Ectodermal cell (in vitro differentiated cells): ENCODE results near the gene MYOF.
A peak's percentile ranks its signal among the peaks of the same experiment; 100 is the strongest.

Experiments used
- H3K27ac ChIP-seq: 2 replicates; pipeline ENCODE4 v1.7.0; 2013; ENCODE audit warnings: mild to moderate bottlenecking, low read depth, low read length; ENCODE audit not compliant: insufficient read depth, poor library complexity, severe bottlenecking
- H3K27me3 ChIP-seq: 2 replicates; pipeline ENCODE4 v1.7.0; 2013; ENCODE audit warnings: mild to moderate bottlenecking, low read length; ENCODE audit not compliant: insufficient read depth, control insufficient read depth, poor library complexity, severe bottlenecking
- H3K36me3 ChIP-seq: one replicate; pipeline ENCODE4 v1.7.0; 2013; ENCODE audit warnings: low read length; ENCODE audit not compliant: control insufficient read depth, insufficient read depth
- H3K4me1 ChIP-seq: one replicate; pipeline ENCODE4 v1.7.0; 2013; ENCODE audit warnings: low read length; ENCODE audit not compliant: control insufficient read depth, insufficient read depth
- H3K4me3 ChIP-seq: 2 replicates; pipeline ENCODE4 v1.7.0; 2013; ENCODE audit warnings: low read depth, low read length, control low read depth; ENCODE audit not compliant: insufficient read depth
- H3K9me3 ChIP-seq: 2 replicates; pipeline ENCODE4 v1.7.0; 2013; ENCODE audit warnings: mild to moderate bottlenecking, low read length, moderate library complexity; ENCODE audit not compliant: control insufficient read depth
- WGBS, 2 experiments: methylation state at CpG; one replicate each; pipeline ENCODE4 v1.1.7; 2013; ENCODE audit warnings: missing lambda C conversion rate in 2 of 2; 5-methylcytosine and 5-hydroxymethylcytosine counted together

Gene MYOF

GRCh38 chr10:93457511-93457910, 24.6 kb downstream of the MYOF start:
- no peaks in the 10 kb centered on the region for H3K27me3 ChIP-seq
- 87 to 95% methylated on average over 8 of the region's 8 CpGs for WGBS, 2 experiments
- no peak overlapping the region for H3K4me3 ChIP-seq
- no peak overlapping the region for H3K27ac ChIP-seq
- no peaks in the 10 kb centered on the region for H3K9me3 ChIP-seq
- no peaks in the 10 kb centered on the region for H3K36me3 ChIP-seq
- peaks cover 10% of the 10 kb centered on the region for H3K4me1 ChIP-seq

GRCh38 chr10:93456480-93456879, 25.7 kb downstream of the MYOF start:
- H3K27me3 ChIP-seq: no peaks in the 10 kb centered on the region
- no peak overlapping the region for H3K4me3 ChIP-seq
- H3K27ac ChIP-seq: no peak overlapping the region
- H3K4me1 ChIP-seq: peaks cover 8% of the 10 kb centered on the region
- 94 to 96% methylated on average over 5 to 7 of the region's 7 CpGs for WGBS, 2 experiments
- H3K9me3 ChIP-seq: no peaks in the 10 kb centered on the region
- no peaks in the 10 kb centered on the region for H3K36me3 ChIP-seq

DNA sequence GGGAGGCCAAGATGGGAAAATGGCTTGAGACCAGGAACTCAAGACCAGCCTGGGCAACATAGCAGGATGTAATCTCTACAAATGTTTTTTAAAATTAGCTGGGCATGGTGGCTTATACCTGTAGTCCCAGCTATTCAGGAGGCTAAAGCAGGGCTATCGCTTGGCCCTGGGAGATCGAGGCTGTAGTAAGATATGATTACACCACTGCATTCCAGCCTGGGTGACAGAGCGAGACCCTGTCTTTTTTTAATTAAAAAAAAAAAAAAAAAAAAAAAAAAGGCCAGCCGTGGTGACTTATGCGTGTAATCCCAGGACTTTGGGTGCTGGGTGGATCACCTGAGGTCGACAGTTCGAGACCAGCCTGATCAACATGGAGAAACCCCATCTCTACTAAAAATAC, 27.4 kb downstream of the MYOF start:
- H3K36me3 ChIP-seq: no peaks in the 10 kb centered on the region
- H3K27me3 ChIP-seq: no peaks in the 10 kb centered on the region
- no peak overlapping the region for H3K27ac ChIP-seq
- H3K9me3 ChIP-seq: no peaks in the 10 kb centered on the region
- 79 to 93% methylated on average over 4 to 6 of the region's 7 CpGs for WGBS, 2 experiments
- no peak overlapping the region for H3K4me3 ChIP-seq
- H3K4me1 ChIP-seq: peaks cover 3% of the 10 kb centered on the region

DNA sequence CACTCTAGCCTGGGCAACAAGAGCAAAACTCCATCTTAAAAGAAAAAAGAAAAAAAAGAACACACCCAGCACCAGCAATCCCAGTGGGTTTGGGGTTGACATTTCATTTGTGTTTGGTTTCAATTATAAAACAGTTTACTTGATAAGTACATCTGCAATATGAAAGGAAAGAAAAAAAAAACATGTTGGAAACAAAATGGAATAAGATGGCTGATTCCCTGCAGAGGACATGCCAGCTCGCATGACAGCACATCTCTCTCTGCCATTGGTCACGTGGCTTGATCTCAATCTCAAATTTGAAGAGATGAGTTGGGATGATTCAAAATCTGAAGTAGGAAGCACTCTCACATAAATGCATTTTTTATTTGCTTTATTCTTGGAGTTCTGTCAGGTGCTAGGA, 28.0 kb downstream of the MYOF start:
- WGBS, 2 experiments: 96 to 100% methylated on average over 2 of the region's 2 CpGs
- H3K36me3 ChIP-seq: no peaks in the 10 kb centered on the region
- no peaks in the 10 kb centered on the region for H3K4me1 ChIP-seq
- no peak overlapping the region for H3K4me3 ChIP-seq
- H3K9me3 ChIP-seq: no peaks in the 10 kb centered on the region
- H3K27me3 ChIP-seq: no peaks in the 10 kb centered on the region
- H3K27ac ChIP-seq: no peak overlapping the region

GRCh38 chr10:93452143-93452542, 30.0 kb downstream of the MYOF start:
- Histone ChIP-seq H3K27ac (no peak overlapping the region), H3K36me3 (no peaks in the 10 kb centered on the region), H3K4me1 (no peaks in the 10 kb centered on the region), H3K4me3 (no peak overlapping the region), H3K27me3 (no peaks in the 10 kb centered on the region), H3K9me3 (no peaks in the 10 kb centered on the region)
- WGBS, 2 experiments: 85 to 96% methylated on average over 2 of the region's 2 CpGs

DNA sequence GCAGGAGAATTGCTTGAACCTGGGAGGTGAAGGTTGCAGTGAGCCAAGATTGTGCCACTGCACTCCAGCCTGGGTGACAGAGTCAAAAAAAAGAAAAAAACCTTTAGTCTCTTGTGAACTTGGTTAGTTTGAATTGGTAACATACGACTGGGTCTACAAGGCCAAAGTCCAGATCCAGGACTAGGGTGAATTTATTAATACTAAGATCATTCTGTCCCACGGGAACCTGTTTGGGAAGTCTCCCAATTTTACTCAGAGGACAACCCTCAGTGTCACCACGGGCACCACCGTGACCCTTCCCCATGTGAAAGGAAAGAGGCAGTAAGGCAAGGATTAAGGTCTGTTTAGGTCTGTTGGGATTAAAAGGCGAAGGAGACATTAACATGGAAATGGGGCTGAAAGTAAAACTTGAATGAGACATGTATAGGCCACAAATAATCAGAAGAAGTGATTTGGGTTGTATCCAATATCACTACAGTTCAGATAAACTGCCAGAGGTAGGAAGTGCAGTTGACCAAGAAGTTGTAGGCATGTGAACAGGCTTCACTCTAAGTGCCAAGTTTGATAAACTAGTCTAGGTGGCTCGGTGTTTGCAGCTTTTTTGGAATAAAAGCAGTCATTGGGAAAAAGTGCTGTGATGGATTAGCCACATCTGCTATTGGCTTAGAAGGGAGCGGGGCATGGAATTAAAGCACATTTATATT, 30.7 kb downstream of the MYOF start:
- no peaks in the 10 kb centered on the region for H3K9me3 ChIP-seq
- WGBS, 2 experiments: 78% methylated on average over 7 of the region's 7 CpGs
- H3K4me1 ChIP-seq: peaks cover under 1% of the 10 kb centered on the region
- no peak overlapping the region for H3K27ac ChIP-seq
- H3K4me3 ChIP-seq: no peak overlapping the region
- H3K27me3 ChIP-seq: no peaks in the 10 kb centered on the region
- H3K36me3 ChIP-seq: no peaks in the 10 kb centered on the region

DNA sequence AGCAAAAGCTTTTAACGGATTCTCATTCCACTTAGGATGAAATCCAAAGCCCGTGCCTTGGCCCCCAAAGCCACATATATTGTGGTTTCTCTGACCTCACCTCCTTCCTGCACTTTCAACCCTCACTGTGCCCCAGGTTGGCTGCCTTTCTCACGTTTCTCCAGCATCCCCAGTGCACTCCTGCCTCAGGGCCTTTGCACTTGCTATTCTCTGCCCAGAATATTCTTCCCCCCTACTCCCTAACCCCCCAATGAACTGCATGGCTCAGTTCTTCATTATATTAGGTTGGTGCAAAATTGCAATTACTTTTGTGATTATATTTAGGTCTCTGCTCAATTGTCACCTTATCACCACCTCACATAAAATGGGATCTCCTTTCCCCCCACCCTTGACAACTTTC, 34.2 kb downstream of the MYOF start:
- H3K36me3 ChIP-seq: no peaks in the 10 kb centered on the region
- WGBS, 2 experiments: 74 to 80% methylated on average over 3 of the region's 3 CpGs

GRCh38 chr10:93447019-93447418, 35.1 kb downstream of the MYOF start:
- no peaks in the 10 kb centered on the region for H3K36me3 ChIP-seq
- no peak overlapping the region for H3K4me3 ChIP-seq
- peaks cover 15% of the 10 kb centered on the region for H3K4me1 ChIP-seq
- no peak overlapping the region for H3K27ac ChIP-seq
- H3K27me3 ChIP-seq: no peaks in the 10 kb centered on the region
- no peaks in the 10 kb centered on the region for H3K9me3 ChIP-seq
- 82 to 84% methylated on average over 6 of the region's 6 CpGs for WGBS, 2 experiments

More for the DNA sequence above, 34.2 kb downstream of the MYOF start:
- H3K27me3 ChIP-seq: no peaks in the 10 kb centered on the region
- peaks cover 15% of the 10 kb centered on the region for H3K4me1 ChIP-seq
- H3K27ac ChIP-seq: no peak overlapping the region
- no peaks in the 10 kb centered on the region for H3K9me3 ChIP-seq
- no peak overlapping the region for H3K4me3 ChIP-seq

DNA sequence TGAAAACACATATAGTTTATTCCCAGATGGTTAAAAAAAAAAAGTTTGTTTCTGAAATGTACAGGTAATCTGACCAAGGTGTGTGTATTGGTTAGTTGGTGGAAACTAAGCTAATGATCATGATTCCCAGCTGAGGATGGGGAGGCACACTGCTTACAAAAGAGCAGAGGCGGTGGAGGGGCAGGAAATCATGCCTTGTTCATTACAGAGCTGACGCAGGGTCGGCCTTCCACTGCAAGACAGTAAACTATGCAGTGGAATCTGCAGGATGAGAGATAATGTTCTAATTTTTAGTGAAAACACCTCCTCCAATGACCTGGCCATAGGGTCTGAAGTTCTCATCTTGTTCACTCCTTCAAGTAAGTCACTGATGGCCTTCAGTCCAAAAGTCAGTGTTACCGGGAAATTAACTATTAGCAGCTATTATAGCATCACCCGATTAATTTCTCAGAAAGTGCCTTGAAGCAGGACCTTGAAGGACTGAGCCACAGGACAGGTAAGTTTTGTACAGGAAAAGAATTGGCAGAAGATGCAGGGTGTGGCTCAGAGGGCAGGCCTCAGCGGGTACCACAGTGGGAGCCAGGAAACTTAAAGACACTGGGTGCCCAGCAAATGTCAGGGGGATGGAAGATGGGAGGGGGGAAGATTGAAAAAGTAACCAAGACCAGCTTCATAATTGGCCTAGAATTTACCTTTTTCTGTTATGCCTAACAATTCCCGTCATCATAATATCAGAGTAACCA, 36.0 kb downstream of the MYOF start:
- no peaks in the 10 kb centered on the region for H3K36me3 ChIP-seq
- no peaks in the 10 kb centered on the region for H3K9me3 ChIP-seq
- no peak overlapping the region for H3K4me3 ChIP-seq
- WGBS, 2 experiments: 75 to 77% methylated on average over 7 of the region's 7 CpGs
- H3K27me3 ChIP-seq: no peaks in the 10 kb centered on the region
- H3K4me1 ChIP-seq: peaks cover 15% of the 10 kb centered on the region
- H3K27ac ChIP-seq: peak overlapping the region; percentile 78

DNA sequence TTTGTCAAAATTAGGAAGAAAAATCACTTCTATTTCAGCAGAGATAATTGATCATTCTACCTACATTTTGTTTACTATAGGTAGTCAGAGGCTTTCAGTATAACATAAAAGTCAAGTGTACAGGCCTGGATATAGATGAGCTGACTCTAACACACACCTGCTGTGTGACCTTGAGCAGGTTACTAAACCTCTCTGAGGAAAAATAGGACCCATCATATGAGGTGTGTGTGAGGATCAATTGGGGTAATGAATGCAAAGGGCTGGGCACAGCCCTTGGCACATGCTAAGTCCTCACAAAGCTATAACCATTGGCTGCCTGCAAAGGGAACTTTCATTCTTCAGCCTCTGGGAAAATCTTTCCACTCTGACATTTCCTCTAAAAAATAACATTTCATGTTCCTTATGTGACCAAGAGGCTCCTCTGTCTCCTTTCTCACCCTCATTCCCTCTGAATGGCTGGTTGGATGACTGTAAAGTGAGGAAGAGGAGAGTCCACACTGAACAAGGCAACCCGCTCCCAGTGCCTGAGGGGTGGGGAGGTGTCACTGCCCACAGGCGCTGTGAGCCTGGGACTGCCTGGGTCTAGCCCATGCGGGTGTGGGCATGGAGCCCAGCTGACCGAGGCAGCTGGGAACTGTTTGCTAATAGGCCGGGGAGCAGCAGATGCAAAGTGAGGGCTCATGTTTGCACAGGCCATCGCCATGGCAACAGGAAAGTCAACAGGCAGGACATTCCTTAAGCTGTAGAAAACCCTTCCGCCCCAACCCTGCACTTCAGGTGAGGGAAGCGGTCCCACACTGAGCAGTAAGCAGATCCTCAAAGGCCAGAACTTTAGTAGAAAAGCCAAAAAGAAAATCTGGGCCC, 36.8 kb downstream of the MYOF start:
- no peaks in the 10 kb centered on the region for H3K9me3 ChIP-seq
- no peaks in the 10 kb centered on the region for H3K36me3 ChIP-seq
- peaks cover 15% of the 10 kb centered on the region for H3K4me1 ChIP-seq
- H3K27me3 ChIP-seq: no peaks in the 10 kb centered on the region
- H3K27ac ChIP-seq: peak overlapping the region; percentile 78
- no peak overlapping the region for H3K4me3 ChIP-seq
- 4 to 5% methylated on average over 8 of the region's 8 CpGs for WGBS, 2 experiments
